Measurements from ENCODE around the gene PKNOX2. TPM values are rescaled to one million over a fixed set of nuclear protein-coding genes. Genes with fewer than 3 reads are reported as not detected.

PKNOX2 gene
- total and polyA plus RNA-seq, 4 donors, result 0.14 to 0.29 (median 0.24) TPM

GRCh38 chr11:125251214-125251545, 86.6 kb downstream of the PKNOX2 start:
- DNase-seq (ENCODE audit: low spot score), result no peak
- Histone ChIP-seq H3K27me3 (ENCODE audit: control insufficient read depth in 4 of 4, insufficient read depth in 4 of 4, low read length in 3 of 4) (no peaks in the 10 kb centered on the region), H3K36me3 (ENCODE audit: control insufficient read depth in 4 of 4, insufficient read depth in 3 of 4, low read depth in 1 of 4, low read length in 3 of 4) (no peaks in the 10 kb centered on the region), H3K4me3 (ENCODE audit: low read depth in 1 of 3, low read length in 3 of 3) (no peak overlapping the region), H3K9ac (ENCODE audit: low read depth in 1 of 2, low read length in 2 of 2) (no peak overlapping the region), H3K4me1 (ENCODE audit: control insufficient read depth in 4 of 4, insufficient read depth in 4 of 4, low read length in 3 of 4) (no peaks in the 10 kb centered on the region), H3K27ac (ENCODE audit: low read depth in 1 of 2, low read length in 2 of 2) (no peak overlapping the region), H3K9me3 (ENCODE audit: control insufficient read depth in 4 of 4, low read length in 3 of 4) (no peaks in the 10 kb centered on the region)
- TF ChIP-seq SP1 (IDR thresholded peaks at IDR 0.05) (no peak), RXRA (IDR thresholded peaks at IDR 0.05) (no peak), TAF1 (conservative IDR thresholded peaks at IDR 0.05) (no peak), ATF3 (IDR thresholded peaks at IDR 0.05) (no peak), YY1 (IDR thresholded peaks at IDR 0.05) (no peak), CTCF (IDR thresholded peaks at IDR 0.05; ENCODE audit: low read depth, low read length, missing input control) (no peak), GABPA (IDR thresholded peaks at IDR 0.05 in 1 of 2, conservative IDR thresholded peaks at IDR 0.05 in 1 of 2) (no peak), ZBTB33 (IDR thresholded peaks at IDR 0.05) (no peak), FOXA2 (IDR thresholded peaks at IDR 0.05) (no peak), REST (IDR thresholded peaks at IDR 0.05) (no peak), NR2F2 (IDR thresholded peaks at IDR 0.05) (no peak), RAD21 (IDR thresholded peaks at IDR 0.05) (no peak), HNF4A (conservative IDR thresholded peaks at IDR 0.05) (no peak), HNF4G (IDR thresholded peaks at IDR 0.05) (no peak), EGR1 (IDR thresholded peaks at IDR 0.05; ENCODE audit: low read depth in 2 of 2) (no peak)
- WGBS, result 93% methylated on average over 5 of the region's 5 CpGs

GRCh38 chr11:125251956-125252355, 87.4 kb downstream of the PKNOX2 start:
- H3K9me3 ChIP-seq (ENCODE audit: control insufficient read depth in 4 of 4, low read length in 3 of 4), result no peaks in the 10 kb centered on the region
- H3K27me3 ChIP-seq (ENCODE audit: control insufficient read depth in 4 of 4, insufficient read depth in 4 of 4, low read length in 3 of 4), result peaks cover 0 to 2% (median 0%) of the 10 kb centered on the region in 4 donors
- no peak overlapping the region for H3K27ac ChIP-seq (ENCODE audit: low read depth in 1 of 2, low read length in 2 of 2)
- H3K9ac ChIP-seq (ENCODE audit: low read depth in 1 of 2, low read length in 2 of 2), result no peak overlapping the region
- DNase-seq (ENCODE audit: low spot score), result no peak
- H3K4me3 ChIP-seq (ENCODE audit: low read depth in 1 of 3, low read length in 3 of 3), result no peak overlapping the region
- H3K4me1 ChIP-seq (ENCODE audit: control insufficient read depth in 4 of 4, insufficient read depth in 4 of 4, low read length in 3 of 4), result no peaks in the 10 kb centered on the region
- TF ChIP-seq SP1 (IDR thresholded peaks at IDR 0.05) (no peak), ZBTB33 (IDR thresholded peaks at IDR 0.05) (no peak), GABPA (IDR thresholded peaks at IDR 0.05 in 1 of 2, conservative IDR thresholded peaks at IDR 0.05 in 1 of 2) (no peak), FOXA1 (IDR thresholded peaks at IDR 0.05) (no peak), HNF4G (IDR thresholded peaks at IDR 0.05) (no peak), MAX (IDR thresholded peaks at IDR 0.05) (no peak), CTCF (IDR thresholded peaks at IDR 0.05; ENCODE audit: low read depth, low read length, missing input control) (no peak), JUND (IDR thresholded peaks at IDR 0.05) (no peak)
- WGBS, result 89% methylated on average over 7 of the region's 7 CpGs
- H3K36me3 ChIP-seq (ENCODE audit: control insufficient read depth in 4 of 4, insufficient read depth in 3 of 4, low read depth in 1 of 4, low read length in 3 of 4), result no peaks in the 10 kb centered on the region
